ENCODE measurements around the gene ARPP19. TPM values are rescaled to one million over a fixed set of nuclear protein-coding genes. Genes with fewer than 3 reads are reported as not detected.
"Not testable (repeated sequence)": the region's sequence is repeated elsewhere in the genome, so short reads cannot be mapped to it uniquely, and the experiment has no call there.

ARPP19 gene
- polyA plus RNA-seq, 1 donor from 2014 or later = 254 TPM

GRCh38 chr15:52566889-52567288, 1.9 kb downstream of the ARPP19 start:
- Histone ChIP-seq H3K79me2 (replicated peaks; ENCODE audit: insufficient read depth, low read length) (peaks cover 67% of the 10 kb centered on the region), H2AFZ (ENCODE audit: low read depth, low read length) (no peak overlapping the region), H3F3A (ENCODE audit: insufficient read depth, low read length, poor library complexity, severe bottlenecking) (no peaks in the 10 kb centered on the region), H3K9ac (ENCODE audit: low read length) (peak overlapping the region; percentile 94), H4K20me1 (ENCODE audit: insufficient read depth) (no peaks in the 10 kb centered on the region), H3K27ac (ENCODE audit: low read length) (no peak overlapping the region), H3K9me2 (ENCODE audit: insufficient read depth, low read length) (no peaks in the 10 kb centered on the region), H3K9me3 (ENCODE audit: low read length) (no peaks in the 10 kb centered on the region), H3K4me2 (ENCODE audit: low read length) (peak overlapping the region; percentile 76), H3K27me3 (ENCODE audit: insufficient read depth, low read depth, low read length) (no peaks in the 10 kb centered on the region), H3K36me3 (ENCODE audit: insufficient read depth, low read length) (no peaks in the 10 kb centered on the region), H3K4me3 (ENCODE audit: low read length) (peak overlapping the region; percentile 93)
- TF ChIP-seq RAD21 (conservative IDR thresholded peaks at IDR 0.05) = no peak
- TF ChIP-seq MXI1 (conservative IDR thresholded peaks at IDR 0.05; ENCODE audit: poor library complexity, severe bottlenecking) = no peak
- no peak for TF ChIP-seq EZH2 (IDR thresholded peaks at IDR 0.05; ENCODE audit: borderline replicate concordance, insufficient read depth, low read length, poor library complexity, severe bottlenecking)
- TF ChIP-seq REST (IDR thresholded peaks at IDR 0.05; ENCODE audit: borderline replicate concordance) = no peak
- TF ChIP-seq TAF1 (IDR thresholded peaks at IDR 0.05; ENCODE audit: low read depth) = no peak
- no peak for TF ChIP-seq SMC3 (conservative IDR thresholded peaks at IDR 0.05; ENCODE audit: poor library complexity)
- TF ChIP-seq CTCF (IDR thresholded peaks at IDR 0.05; ENCODE audit: poor library complexity, severe bottlenecking) = no peak
- no peak for TF ChIP-seq POLR2AphosphoS5 (IDR thresholded peaks at IDR 0.05)
- no peak for TF ChIP-seq EP300 (conservative IDR thresholded peaks at IDR 0.05; ENCODE audit: poor library complexity, severe bottlenecking)

- not testable (repeated sequence) for H3K36me3 ChIP-seq (ENCODE audit: insufficient read depth, low read length); H2AFZ ChIP-seq (ENCODE audit: low read depth, low read length); H3K9me3 ChIP-seq (ENCODE audit: low read length); H3K4me3 ChIP-seq (ENCODE audit: low read length); H4K20me1 ChIP-seq (ENCODE audit: insufficient read depth); H3F3A ChIP-seq (ENCODE audit: insufficient read depth, low read length, poor library complexity, severe bottlenecking); H3K27ac ChIP-seq (ENCODE audit: low read length); H3K9ac ChIP-seq (ENCODE audit: low read length); H3K27me3 ChIP-seq (ENCODE audit: insufficient read depth, low read depth, low read length); H3K9me2 ChIP-seq (ENCODE audit: insufficient read depth, low read length); H3K4me2 ChIP-seq (ENCODE audit: low read length)
- H3K79me2 ChIP-seq (replicated peaks; ENCODE audit: insufficient read depth, low read length) = peaks cover 79% of the 10 kb centered on the region
These were observed 3.1 kb downstream of the ARPP19 start for GRCh38 chr15:52565417-52566358.
